PC-3 (cell line): ENCODE results near the gene MYO7A.

Experiments
- EZH2 ChIP-seq: fragments of 300-600 bp; sonication (generic); IDR thresholded peaks from one replicate; pipeline ENCODE4 v1.6.1; 2017; ENCODE audit warnings: antibody characterized with exemption, mild to moderate bottlenecking, low read length; ENCODE audit not compliant: unreplicated experiment
- TF ChIP-seq, protein P1 (sequence below): fragments of 300-600 bp; sonication (generic); conservative IDR thresholded peaks from 2 replicates; pipeline ENCODE4 v1.5.1; 2017; ENCODE audit warnings: antibody characterized with exemption, low read depth, mild to moderate bottlenecking, low read length

DNA sequence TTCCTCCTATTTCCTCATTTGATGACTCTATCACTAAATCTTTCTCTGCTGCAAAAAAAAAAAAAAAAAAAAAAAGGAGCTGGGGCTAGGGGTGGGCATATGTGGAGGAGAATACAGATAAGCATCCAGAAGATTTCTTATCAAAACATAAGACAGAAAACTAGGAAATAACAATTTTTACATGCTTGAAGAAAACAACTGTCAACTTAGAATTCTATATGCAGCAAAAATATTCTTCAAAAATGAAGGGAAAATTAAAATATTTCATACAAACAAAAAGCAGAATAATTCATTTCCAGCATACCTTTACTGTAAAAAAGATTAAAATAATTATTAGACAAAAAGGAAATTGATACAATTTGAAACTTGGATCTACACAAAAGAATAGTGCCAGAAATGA lies 134.8 kb downstream of the MYO7A start:
- TF ChIP-seq, protein P1, sequence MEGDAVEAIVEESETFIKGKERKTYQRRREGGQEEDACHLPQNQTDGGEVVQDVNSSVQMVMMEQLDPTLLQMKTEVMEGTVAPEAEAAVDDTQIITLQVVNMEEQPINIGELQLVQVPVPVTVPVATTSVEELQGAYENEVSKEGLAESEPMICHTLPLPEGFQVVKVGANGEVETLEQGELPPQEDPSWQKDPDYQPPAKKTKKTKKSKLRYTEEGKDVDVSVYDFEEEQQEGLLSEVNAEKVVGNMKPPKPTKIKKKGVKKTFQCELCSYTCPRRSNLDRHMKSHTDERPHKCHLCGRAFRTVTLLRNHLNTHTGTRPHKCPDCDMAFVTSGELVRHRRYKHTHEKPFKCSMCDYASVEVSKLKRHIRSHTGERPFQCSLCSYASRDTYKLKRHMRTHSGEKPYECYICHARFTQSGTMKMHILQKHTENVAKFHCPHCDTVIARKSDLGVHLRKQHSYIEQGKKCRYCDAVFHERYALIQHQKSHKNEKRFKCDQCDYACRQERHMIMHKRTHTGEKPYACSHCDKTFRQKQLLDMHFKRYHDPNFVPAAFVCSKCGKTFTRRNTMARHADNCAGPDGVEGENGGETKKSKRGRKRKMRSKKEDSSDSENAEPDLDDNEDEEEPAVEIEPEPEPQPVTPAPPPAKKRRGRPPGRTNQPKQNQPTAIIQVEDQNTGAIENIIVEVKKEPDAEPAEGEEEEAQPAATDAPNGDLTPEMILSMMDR = no peak
- TF ChIP-seq EZH2 = no peak
